ENCODE data around the gene CTIF.

CTIF gene

GRCh38 chr18:48875314-48875941 lies 336.6 kb downstream of the CTIF start:
- no peak for FAIRE-seq
- no peak for DNase-seq (ENCODE audit: low spot score)

- DNase-seq (ENCODE audit: low spot score) (peak; percentile 60), FAIRE-seq (peak; percentile 63)
Measured at GRCh38 chr18:48875942-48876511, 337.2 kb downstream of the CTIF start.

- DNase-seq (ENCODE audit: low spot score): no peak
- FAIRE-seq: no peak
Measured at GRCh38 chr18:48876590-48876989, 337.8 kb downstream of the CTIF start.

DNA sequence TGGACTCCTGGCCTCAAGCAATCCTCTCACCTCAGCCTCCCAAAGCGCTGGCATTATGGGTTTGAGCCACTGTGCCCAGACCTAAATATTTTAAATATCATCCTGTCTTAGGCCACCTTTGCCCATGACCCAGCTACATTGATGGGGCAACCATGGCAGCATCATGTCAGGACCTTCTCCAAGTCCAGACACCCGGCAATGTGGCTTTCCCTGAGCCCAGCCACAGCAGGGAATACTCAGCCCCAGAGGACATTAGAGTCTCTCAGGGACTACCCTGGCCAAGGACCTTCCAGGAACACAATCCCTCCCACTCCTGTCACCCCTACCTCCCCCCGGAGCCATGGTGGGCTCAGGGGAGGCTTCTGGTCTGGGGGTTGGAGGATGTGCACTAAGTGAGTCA lies 339.1 kb downstream of the CTIF start:
- FAIRE-seq (no peak), DNase-seq (ENCODE audit: low spot score) (no peak)

DNA sequence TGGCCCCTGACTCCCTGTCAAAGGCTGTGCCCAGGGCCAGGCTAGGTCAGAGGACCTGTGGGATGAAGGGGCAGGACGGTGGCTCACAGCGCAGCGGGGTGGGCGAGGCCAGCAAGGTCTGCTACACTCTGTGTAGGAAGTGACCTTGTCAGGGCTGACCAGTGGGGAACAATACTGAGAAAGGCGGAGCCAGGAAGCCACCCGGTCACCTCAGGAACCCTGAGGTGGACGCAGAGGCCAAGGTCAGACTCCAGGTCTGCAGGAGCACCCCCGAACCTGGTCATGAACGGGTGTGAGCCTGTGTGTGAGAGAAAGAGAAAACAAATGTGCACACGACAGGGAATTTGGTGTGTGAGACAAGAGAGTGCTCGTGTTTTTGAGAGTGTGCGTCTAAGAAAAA lies 339.6 kb downstream of the CTIF start:
- FAIRE-seq: no peak
- DNase-seq (ENCODE audit: low spot score): no peak

DNA sequence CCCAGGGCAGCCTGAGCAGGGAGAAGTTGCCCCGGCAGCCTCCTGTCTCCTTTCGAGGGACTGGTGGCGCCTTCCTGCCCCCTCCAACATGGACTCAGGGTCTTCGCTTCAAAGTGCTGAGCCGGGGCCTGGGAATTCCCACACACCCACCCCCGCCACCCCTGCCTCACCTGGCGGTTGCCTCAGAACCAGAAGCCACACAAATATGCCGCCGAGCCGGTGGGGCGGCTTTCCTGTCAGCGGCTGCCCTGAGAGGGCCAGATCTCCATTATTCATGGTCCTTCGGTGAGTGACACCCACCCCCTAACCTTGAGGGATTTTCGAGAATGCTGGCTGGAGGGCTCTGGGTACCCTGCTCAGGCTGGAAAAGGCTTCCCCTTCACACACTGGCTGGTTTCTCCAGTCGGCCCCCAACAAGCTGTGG lies 340.2 kb downstream of the CTIF start:
- no peak for FAIRE-seq
- DNase-seq (ENCODE audit: low spot score): no peak

DNA sequence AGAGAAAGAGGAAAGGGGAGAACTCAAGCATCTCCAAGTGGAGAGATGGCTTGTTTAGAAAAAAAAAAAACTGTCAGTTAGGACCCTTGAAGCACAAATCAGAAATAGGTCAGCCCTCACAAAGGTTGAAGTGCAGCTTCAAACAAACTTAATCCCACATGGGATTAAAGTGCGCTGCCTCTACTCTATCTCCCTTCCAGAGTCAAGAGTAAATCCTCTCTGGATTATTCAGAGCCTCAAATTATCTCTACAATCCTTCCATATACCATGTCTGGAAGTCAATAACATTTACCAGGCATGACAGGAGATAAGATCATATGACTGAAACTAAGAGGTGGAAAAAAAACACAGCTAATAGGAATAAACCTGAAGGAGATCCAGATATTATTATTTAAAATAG lies 342.1 kb downstream of the CTIF start:
- FAIRE-seq: no peak
- no peak for DNase-seq (ENCODE audit: low spot score)

DNA sequence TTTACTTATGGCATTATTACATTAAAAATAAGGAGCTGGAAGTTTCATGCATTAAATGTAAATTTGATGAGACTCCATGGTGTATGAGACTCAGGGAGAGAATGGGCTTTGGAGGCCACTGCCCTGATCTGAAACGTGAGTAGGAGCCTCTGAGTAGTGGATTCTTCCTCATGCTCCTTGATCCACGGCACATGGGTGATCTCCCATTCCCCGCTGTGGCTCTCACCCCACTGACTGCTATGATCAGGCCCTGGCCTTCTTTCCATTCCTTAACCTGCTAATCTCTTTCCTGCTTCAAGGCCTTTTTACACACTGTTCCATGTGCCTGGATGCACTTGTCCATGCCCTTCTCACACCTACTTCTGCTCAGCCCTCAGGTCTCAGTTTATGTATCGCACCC lies 343.5 kb downstream of the CTIF start:
- DNase-seq (ENCODE audit: low spot score) (no peak), FAIRE-seq (no peak)

DNA sequence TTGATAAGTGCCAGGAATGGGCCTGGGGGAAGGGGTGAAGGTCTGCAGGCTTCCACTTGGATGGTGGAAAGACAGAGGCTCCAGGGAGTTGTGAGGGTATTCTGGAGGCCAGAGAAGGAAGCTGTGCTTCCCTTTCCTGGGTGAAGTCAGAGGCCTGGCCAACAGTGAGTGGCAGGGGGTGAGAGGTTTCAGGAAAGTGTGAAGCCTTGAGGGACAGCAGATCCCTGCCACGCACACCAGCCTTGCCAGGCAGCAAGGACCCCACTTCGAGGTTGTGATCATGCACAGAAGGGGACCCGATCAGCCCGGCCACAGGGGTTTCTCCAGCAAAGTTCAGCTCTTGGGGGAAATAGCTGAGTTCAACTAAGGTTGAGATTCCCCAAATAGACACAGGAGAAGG lies 345.5 kb downstream of the CTIF start:
- FAIRE-seq (no peak), DNase-seq (ENCODE audit: low spot score) (no peak)

DNA sequence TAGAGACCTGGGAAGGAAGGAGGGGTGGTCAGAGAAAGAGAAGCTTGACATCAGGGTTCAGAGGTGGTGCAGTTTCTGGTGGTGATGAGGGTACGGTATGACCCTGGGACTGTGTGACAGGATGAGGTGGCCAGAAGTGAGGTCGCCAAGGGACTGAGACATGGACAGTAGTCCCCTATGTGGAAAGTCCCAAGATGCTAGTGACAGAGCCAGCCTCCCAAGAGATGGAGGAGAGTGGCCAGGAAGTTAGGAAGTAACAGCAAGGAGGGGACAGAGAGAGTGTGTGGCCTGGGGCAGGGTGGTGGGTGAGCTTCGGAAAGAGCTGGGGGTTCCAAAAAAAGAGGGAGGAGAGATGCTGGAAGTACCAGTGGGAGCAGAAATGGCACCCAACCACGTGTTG lies 345.9 kb downstream of the CTIF start:
- FAIRE-seq: no peak
- no peak for DNase-seq (ENCODE audit: low spot score)

DNA sequence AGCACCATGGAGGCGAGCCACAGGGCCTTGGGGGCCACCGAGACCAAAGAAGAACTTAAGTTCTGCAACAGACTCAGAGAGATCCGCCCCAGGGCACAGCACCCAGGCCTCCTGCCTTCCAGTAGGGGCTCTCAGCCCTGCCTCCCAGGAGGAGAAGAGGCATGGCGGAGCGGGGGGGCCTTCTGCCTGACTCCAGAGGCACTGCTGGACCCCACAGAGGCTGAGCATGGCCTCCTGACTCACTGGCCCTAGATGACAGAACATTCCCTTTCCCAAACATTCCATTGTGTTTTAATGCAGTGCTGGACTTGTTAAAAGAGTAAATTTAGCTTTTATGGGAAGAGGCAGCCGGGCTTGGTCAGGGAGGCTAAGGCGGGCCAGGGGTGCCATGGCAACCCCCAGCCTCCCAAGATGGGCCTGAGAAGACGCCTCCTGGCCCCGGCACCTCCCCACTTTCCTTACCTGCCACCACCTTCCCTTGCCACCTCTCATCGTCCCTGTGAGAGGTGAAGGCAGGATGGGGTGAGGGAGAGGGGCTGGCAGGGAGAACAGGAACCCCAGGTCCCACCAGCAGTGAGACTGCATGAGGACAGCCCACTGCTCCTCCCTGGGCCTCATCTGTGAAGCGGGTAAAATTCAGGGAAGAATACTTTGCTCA lies 346.6 kb downstream of the CTIF start:
- FAIRE-seq: no peak
- DNase-seq (ENCODE audit: low spot score): no peak

- no peak for DNase-seq (ENCODE audit: low spot score)
- no peak for FAIRE-seq
Measured at GRCh38 chr18:48885924-48886400, 347.1 kb downstream of the CTIF start.

GRCh38 chr18:48886520-48887293 lies 347.9 kb downstream of the CTIF start:
- DNase-seq (ENCODE audit: low spot score) (no peak), FAIRE-seq (no peak)

DNA sequence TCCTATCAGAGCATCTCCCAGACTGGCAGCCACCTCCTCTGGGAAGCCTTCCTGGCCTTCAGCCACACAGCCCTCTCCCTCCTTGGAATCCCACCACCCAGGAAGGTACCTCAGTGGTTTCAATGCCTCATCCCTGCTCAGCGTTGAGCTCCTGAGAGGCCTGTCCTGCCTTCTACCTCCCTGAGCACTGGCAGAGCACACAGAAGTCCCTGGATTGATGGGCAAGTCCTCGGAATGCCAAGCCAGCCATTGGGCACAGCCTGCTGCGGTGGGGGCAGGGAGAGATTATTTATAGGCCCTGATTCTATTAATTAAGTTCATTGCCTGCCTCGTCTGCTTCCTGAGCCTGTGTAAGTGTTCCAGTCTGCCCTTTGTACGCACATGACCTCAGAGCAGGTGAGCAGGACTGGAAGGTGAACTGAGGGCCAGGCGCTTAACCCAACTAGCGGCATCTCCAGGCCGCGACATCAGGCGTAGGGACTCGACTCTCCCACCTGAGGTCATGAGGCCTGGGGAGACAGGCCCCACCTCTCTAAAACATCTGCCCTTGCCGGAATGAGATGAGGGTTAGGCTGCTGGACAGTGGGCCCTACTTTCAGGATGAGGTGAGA lies 348.6 kb downstream of the CTIF start:
- no peak for FAIRE-seq
- no peak for DNase-seq (ENCODE audit: low spot score)

GRCh38 chr18:48887905-48888772 lies 349.3 kb downstream of the CTIF start:
- no peak for FAIRE-seq

DNA sequence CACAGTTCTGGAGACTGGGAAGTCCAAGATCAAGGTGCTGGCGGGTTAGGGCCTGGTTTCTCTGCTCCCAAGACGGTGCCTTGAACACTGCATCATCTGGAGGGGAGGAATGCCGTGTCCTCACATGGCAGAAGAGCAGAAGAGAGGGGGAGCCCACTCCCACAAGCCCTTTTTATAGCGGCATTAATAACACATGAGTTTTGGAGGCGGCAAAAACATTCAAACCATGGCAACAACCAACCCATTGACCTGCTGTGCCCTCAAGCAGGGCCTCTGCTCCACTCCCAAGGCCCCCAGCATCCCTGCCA lies 349.9 kb downstream of the CTIF start:
- no peak for FAIRE-seq
- no peak for DNase-seq (ENCODE audit: low spot score)

More at GRCh38 chr18:48887905-48888772, 349.3 kb downstream of the CTIF start:
- DNase-seq (ENCODE audit: low spot score): no peak

GRCh38 chr18:48889115-48889941 lies 350.5 kb downstream of the CTIF start:
- DNase-seq (ENCODE audit: low spot score): no peak
- no peak for FAIRE-seq

DNA sequence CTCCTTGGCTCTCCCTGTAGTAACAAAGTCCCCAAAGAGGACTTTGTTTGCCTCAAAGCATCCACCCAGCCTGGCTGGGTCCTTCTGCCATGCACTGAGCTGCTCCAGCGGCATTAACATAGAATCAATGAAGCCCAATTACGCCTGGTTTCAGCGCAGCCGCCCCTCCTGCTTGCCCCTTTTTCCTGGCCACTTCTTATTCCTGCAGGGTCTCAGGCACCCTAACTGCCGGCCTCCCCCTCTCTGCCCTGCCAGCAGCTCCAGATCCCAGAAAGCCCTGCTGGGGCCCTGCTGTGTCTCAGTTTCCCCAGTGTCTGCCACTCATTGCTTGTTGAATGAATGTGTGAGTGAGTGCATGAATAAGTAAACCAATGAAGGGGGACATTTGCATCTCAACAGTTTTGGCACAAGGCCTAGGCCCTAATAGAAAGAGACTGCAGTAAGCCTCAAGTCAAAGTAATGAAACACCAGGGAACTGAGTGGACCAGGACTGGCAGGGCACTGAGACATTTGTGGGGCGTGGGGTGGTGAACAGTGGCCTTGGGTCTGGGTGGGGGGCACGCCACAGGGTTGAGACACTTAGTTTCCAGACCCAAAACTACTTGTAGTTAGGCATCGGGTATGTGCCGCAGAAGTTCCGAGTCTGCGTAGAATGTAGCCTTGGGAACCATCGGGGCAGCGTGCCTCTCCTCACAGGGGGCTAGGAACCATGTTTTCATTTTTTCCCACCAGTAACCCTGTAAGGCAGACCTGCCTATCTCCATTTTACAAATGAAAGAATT lies 351.3 kb downstream of the CTIF start:
- FAIRE-seq (no peak), DNase-seq (ENCODE audit: low spot score) (no peak)

DNA sequence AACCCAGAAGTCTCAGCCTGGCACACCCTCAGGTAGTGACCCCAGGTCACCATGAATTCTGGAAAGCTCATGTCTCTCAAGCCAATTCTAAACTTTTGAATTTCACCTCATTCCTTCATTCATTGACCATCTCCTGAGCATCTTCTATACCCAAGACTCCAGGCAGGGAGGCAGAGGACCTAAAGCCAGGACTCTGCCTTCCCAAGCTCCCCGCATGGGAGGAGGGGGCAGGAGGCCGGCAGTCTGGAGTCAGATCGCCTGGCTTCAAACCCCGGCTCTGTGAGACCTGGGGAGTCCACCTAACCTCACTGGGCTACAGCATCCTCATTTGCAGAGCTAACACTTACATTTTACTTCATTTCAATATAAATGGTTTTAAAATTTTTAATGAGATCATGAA lies 352.9 kb downstream of the CTIF start:
- DNase-seq (ENCODE audit: low spot score): no peak
- FAIRE-seq: no peak
